KOPT-K1 (cell line): ENCODE measurements around the gene STK26.
A peak's percentile ranks its signal among the peaks of the same experiment; 100 is the strongest.
"Not testable (repeated sequence)": the region's sequence is repeated elsewhere in the genome, so short reads cannot be mapped to it uniquely, and the experiment has no call there.

Source experiments
- H3K27ac ChIP-seq: fragments of 200-600 bp; sonication (generic); 2 replicates; pipeline ENCODE4 v1.5.1; 2016; ENCODE audit warnings: antibody characterized with exemption, mild to moderate bottlenecking, low read depth, low read length; ENCODE audit not compliant: poor library complexity, severe bottlenecking
- H3K36me3 ChIP-seq: fragments of 200-600 bp; sonication (generic); 2 replicates; pipeline ENCODE4 v1.5.1; 2017; ENCODE audit warnings: antibody characterized with exemption, mild to moderate bottlenecking, low read length, moderate library complexity; ENCODE audit not compliant: insufficient read depth
- H3K9me3 ChIP-seq: fragments of 200-600 bp; sonication (generic); 2 replicates; pipeline ENCODE4 v1.5.1; 2017; ENCODE audit warnings: antibody characterized with exemption, low read length, mild to moderate bottlenecking; ENCODE audit not compliant: insufficient read depth, poor library complexity, severe bottlenecking

STK26 gene

DNA sequence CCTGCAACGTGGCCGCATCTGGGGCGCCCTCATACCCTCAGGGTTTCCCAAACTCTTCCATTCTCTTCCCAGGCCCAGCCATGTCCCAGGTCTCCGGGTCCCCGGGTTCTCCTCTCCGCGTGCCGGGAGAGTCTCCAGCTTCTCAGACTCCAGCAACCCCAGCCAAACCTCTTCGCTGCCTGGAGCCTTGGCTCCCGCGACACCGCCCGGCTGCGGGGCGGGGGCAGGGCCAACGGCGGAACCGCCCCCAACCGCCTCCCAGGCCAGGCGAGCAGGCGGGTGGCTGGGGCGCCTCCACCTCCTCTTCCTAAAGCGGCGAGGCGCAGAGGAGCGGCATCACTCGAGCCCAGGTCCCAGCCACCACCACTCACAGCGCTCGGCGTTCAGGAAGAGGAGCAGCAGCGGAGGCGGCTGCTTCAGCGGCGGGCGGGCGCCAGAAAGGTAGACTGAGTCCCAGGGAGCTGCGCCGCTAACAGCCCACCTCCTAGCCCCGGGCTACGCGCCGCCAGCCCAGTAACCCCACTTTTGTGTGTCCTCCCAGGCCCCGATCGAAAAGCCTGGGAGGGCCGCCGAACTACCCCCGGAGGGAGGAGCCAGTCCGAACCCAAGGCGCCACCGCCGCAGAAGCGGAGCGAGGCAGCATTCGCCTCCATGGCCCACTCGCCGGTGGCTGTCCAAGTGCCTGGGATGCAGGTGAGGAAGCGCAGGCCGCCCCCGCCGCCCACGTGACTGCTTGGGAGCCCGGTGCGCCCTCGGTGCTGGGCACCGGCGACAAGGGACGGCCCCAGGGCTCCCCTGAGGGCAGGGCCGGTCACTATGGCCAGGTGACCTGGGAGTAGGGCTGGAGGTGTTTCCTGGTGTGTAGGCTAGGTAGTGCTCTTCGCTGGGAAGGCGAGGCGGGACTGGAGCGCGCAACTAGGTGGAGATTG is at the start of gene STK26:
STK26 (plus strand) TSS at position 336 of the 929 bp plus-strand sequence; CDS start at position 652, 316 bp downstream.
- Histone ChIP-seq H3K9me3 (no peaks in the 10 kb centered on the region), H3K36me3 (peaks cover 15% of the 10 kb centered on the region), H3K27ac (peak within 1 kb of the TSS; percentile 92)

DNA sequence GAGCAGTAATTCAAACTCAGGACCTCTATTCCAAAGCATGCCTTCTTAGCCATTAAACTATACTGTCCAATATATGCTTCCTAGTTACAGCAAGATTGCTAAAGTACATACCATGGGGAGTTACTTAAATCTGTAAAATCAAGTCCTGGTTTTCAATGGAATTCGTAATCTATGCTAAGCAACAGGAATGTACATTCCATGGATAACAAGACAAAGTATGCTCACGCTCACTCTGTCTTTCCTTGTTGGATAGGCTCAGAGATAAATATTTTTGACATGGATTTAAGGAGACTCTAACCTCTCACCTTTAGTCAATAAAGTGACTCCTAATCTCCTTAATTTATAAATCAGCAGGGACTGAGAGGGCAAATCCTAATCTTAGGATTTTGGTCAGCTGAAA is 47.3 kb upstream of the STK26 start:
- Histone ChIP-seq H3K27ac (no peak overlapping the region), H3K9me3 (no peaks in the 10 kb centered on the region), H3K36me3 (no peaks in the 10 kb centered on the region)

DNA sequence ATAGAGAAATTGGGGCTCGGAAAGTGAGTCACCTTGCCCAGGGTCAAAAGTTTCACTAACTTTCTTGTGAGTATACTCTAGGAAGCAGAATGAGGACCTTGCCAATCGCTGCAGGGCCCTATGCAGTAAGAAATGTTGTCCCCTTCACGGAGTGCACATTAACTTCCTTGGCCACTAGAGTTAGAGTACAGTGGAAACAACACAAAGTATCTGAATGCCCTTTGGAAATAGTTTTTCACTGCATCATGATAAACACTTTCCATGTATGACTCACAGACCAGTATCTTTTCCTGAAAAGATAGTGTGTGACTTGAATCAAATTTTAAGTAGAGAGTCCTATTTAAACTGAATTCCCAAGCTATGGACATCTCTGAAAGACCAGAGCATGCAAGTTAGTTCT is 45.5 kb upstream of the STK26 start:
- no peaks in the 10 kb centered on the region for H3K36me3 ChIP-seq
- no peaks in the 10 kb centered on the region for H3K9me3 ChIP-seq
- H3K27ac ChIP-seq, result no peak overlapping the region

- Histone ChIP-seq H3K36me3 (no peaks in the 10 kb centered on the region), H3K9me3 (no peaks in the 10 kb centered on the region), H3K27ac (no peak overlapping the region)
Observed at GRCh38 chrX:131979116-131979515, 44.0 kb upstream of the STK26 start.

GRCh38 chrX:131985526-131986049 is 37.5 kb upstream of the STK26 start:
- no peaks in the 10 kb centered on the region for H3K36me3 ChIP-seq
- H3K9me3 ChIP-seq, result no peaks in the 10 kb centered on the region
- peak overlapping the region; percentile 91 for H3K27ac ChIP-seq

DNA sequence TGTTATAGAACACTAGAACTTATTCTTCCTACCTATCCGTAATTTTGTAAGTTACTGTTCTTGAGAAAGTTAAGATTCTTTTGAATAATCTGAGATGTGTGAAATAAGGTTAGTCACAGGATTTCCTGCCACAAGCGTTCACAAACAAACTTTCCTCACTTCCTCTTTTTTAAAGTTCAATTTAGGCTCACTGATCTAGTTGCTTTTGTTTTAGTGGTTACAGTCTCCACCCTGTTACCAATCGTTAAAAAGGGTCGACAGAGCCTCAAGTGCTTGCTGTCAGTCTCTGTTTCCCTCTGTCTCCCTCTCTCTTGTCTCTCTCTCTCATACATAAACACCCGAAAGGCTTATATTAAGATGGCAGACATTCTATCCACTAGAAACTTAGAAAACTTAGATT is 35.9 kb upstream of the STK26 start:
- no peaks in the 10 kb centered on the region for H3K36me3 ChIP-seq
- no peaks in the 10 kb centered on the region for H3K9me3 ChIP-seq
- peak overlapping the region; percentile 91 for H3K27ac ChIP-seq

GRCh38 chrX:131988236-131988635 is 34.9 kb upstream of the STK26 start:
- H3K9me3 ChIP-seq, result no peaks in the 10 kb centered on the region
- peak overlapping the region; percentile 91 for H3K27ac ChIP-seq
- H3K36me3 ChIP-seq, result no peaks in the 10 kb centered on the region

GRCh38 chrX:132001127-132001526 is 22.0 kb upstream of the STK26 start:
- Histone ChIP-seq H3K27ac (no peak overlapping the region), H3K9me3 (no peaks in the 10 kb centered on the region), H3K36me3 (no peaks in the 10 kb centered on the region)

- H3K36me3 ChIP-seq, result no peaks in the 10 kb centered on the region
- no peak overlapping the region for H3K27ac ChIP-seq
- no peaks in the 10 kb centered on the region for H3K9me3 ChIP-seq
Observed at GRCh38 chrX:132004728-132005127, 18.4 kb upstream of the STK26 start.

GRCh38 chrX:132009350-132009749 is 13.8 kb upstream of the STK26 start:
- no peaks in the 10 kb centered on the region for H3K36me3 ChIP-seq
- H3K27ac ChIP-seq, result no peak overlapping the region
- H3K9me3 ChIP-seq, result no peaks in the 10 kb centered on the region

DNA sequence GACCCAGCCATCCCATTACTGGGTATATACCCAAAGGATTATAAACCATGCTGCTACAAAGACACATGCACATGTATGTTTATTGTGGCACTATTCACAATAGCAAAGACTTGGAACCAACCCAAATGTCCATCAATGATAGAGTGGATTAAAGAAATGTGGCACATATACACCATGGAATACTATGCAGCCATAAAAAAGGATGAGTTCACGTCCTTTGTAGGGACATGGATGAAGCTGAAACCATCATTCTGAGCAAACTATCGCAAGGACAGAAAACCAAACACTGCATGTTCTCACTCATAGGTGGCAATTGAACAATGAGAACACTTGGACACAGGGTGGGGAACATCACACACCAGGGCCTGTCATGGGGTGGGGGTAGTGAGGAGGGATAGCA is 12.9 kb upstream of the STK26 start:
- not testable (repeated sequence) for H3K36me3 ChIP-seq, H3K9me3 ChIP-seq, H3K27ac ChIP-seq

- H3K36me3 ChIP-seq, result no peaks in the 10 kb centered on the region
- peak overlapping the region; percentile 79 for H3K27ac ChIP-seq
- no peaks in the 10 kb centered on the region for H3K9me3 ChIP-seq
Observed at GRCh38 chrX:132015875-132016274, 7.2 kb upstream of the STK26 start.

DNA sequence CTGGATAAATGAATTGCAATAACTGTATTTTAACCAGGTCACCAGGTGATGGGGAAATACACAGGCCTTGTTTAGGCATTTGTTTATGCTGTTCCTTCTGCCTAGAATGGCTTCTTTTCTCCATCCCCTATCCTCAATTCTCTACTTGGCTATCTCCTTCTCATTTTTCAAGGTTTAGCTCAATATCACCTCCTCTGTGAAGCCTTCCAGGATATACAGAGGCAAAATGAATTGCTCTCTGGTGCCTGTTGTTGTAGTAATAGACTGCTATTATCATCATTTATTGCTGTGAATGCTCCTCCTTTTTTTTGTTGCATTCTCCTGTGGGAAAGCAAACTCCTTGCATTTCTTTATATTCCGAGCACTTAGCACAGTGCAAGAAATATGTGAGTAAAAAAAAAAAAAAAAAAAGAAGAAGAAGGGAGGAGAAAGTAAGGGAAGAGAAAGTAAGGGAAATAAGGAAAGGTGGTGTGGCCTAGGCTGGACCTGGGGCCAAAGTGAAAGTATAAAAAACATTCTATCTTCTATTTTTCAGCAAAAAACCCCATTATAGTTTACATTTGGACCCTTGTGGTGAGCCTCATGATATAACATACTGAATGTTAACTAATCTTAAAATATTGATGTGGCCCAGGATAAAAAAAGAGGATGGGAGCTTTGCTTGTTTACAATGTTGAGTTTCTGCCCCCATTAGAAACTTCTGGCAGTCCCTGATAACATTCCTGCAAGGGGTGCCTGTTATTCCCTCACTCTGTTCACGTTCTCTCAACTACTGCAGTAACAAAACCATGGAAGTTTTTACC is 6.3 kb upstream of the STK26 start:
- H3K27ac ChIP-seq, result peak overlapping the region; percentile 79
- H3K9me3 ChIP-seq, result no peaks in the 10 kb centered on the region

DNA sequence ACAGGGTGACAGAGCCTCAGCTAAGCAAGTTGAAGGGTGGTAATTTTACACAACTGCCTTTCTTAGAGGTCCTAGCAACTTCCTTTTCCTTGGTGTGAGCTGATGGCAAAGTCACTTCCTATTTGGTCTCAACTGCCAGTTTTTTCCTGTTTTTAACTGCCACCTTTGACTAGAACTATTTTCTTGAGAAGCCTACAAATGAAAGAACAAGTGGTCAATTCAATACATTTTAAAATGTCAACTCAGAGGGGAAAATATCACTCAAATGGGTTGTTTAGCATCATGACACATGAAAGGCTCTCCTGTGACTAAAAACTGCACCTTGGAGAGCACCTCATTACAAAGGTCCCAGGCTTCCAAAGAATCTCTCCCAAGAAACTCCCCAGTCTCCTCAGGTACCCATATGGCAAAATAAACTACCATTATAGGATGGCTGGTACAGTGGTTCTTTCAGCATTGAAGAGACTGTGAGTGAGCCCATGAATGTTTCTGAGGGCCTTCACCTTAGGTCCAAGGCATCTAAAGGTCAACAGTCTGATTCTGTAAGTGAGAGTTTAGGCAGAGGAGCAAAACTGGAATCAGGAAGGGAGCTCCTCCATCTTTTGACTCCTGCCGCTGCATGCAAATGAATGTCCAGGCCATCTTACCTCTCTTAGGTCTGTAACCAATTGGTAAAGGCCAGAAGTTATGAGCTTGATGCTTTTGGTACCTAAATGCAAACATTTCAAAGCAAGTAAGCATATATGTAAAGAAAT is 5.5 kb upstream of the STK26 start:
- no peaks in the 10 kb centered on the region for H3K9me3 ChIP-seq
- no peaks in the 10 kb centered on the region for H3K36me3 ChIP-seq
- H3K27ac ChIP-seq, result peak overlapping the region; percentile 79

More for the DNA sequence above, 6.3 kb upstream of the STK26 start:
- no peaks in the 10 kb centered on the region for H3K36me3 ChIP-seq
